ENCODE data around the gene PCDH9. TPM values are rescaled to one million over a fixed set of nuclear protein-coding genes. Genes with fewer than 3 reads are reported as not detected.
"Not testable (repeated sequence)": the region's sequence is repeated elsewhere in the genome, so short reads cannot be mapped to it uniquely, and the experiment has no call there.

The PCDH9 gene
- total RNA-seq, 1 donor from 2014 or later = 19.0 TPM

DNA sequence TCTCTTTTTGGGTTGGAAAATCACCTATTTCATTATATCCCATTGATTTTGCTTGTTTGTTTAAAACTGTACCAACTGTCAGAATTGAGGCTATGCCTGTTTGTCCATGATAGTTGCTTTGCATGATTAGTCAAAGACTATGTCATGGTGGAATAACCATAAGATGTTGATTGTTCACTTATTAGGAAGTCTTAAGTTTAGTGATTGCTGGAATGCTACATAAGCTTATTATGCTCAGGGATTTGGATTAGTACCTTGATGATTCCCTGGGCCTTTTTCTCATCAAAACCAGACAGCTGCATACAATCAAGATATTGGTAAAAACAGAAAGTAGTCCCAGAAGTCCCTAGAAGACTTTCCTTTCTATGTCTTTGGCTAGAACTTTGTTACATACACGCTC is 954.7 kb downstream of the PCDH9 start:
- DNase-seq (ENCODE audit: low spot score) = no peak

DNA sequence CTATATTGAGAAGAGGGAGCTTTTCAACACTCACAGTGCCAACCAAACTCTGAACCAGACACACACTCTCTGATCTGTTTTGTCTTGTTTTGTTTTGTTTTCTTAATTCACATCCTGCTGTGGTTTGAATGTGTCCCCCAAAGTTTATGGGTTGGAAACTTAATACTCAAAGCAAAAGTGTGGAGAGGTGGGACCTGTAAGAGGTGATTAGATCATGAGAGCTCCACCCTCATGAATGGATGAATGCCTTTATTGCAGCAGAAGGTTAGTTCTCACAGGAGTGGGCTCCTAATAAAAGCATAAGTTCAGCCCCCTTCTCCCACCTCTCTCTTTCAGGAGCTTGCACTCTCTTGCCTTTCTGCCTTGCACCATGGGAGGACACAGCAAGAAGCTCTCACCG is 957.1 kb downstream of the PCDH9 start:
- DNase-seq (ENCODE audit: low spot score) = no peak

DNA sequence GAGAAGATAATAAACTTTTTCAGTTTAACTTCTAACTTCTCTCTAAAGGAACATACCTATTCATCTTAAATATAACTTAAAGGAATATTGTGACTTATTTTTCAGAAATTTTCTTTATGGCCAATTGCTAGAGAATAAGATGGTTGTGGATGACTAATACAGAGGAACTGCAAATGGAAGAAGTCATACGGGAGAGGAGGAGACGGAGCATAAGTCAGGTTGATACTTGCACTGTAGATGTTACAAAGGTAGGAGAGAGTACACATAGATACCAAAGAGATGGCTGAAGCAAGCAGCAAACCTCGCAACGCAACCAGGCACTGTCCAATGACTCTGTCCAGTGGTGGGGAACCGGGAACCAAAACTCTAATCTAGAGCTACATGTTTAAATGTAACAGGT is 963.4 kb downstream of the PCDH9 start:
- DNase-seq (ENCODE audit: low spot score) = no peak

DNA sequence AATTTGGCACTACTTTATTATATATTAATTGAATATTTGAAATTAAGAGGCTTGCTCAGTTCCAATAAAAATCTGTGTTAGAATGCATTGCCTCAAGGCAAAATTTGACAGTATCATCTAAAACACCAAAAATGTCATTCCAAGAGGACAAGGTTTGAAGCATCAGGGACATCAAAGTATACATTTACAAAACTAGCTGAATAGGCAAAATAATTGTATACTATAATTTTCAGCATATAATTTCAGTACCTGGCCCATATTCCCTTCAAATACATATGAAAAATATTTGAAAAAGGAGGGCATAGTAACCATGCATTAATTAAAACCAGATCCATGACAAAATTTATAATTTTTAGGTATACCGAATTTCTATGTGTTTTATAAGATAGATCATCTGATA is 963.8 kb downstream of the PCDH9 start:
- no peak for DNase-seq (ENCODE audit: low spot score)

DNA sequence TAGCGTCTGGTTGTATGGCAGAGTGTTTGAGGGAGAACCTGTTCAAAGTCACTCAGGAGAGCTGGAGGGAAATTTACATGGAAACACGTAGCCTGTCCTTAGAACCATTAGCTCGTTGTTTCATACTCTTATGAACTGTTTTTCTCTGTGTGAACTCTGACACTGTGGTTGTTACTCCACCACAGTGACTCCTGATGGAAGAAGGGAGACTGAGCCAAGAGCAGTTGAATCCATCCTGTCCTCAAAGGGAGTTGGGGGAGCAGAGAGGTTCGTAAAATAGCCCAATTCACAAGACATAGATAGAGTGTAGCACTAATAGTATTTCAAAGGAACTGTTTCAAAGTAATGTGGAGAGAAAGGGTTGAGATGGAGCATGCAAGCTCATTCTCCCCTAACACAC is 964.8 kb downstream of the PCDH9 start:
- no peak for DNase-seq (ENCODE audit: low spot score)

DNA sequence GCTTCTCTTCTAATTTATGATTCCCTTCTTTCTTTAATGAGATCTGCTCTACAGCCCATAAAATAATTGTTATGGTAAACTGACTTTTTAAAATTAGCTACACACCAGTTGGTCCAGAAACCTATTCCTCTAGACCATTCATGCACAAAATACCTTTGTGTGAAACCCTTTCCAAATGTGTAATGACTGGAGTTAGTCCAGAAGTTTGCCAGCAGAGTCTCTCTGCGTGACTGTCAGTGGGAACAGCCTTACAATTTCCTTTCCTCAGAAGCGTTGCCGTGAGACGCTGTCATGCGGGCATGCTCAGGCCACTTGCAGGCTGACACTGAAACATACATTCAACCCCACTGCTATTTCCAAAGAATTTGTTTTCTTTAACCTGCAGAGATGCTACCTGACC is 965.2 kb downstream of the PCDH9 start:
- no peak for DNase-seq (ENCODE audit: low spot score)

DNA sequence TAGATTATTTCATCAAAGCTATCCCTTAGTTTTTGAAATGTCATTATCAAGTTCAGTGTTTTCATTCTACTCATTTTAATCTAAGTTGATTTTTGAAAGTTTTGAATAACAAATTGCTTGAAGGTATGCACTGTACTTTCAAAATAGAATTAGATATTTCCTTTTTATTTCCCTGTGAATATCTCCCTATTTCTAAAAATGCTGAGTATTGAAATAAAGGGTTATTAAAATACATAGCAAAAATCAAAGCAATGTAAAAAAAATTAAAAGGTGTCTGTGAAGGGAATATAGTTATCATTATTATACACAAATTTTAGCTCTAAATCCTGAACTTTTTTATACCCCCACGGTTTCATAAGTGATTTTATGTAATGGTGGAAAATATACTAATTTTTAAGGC is 967.8 kb downstream of the PCDH9 start:
- no peak for DNase-seq (ENCODE audit: low spot score)

DNA sequence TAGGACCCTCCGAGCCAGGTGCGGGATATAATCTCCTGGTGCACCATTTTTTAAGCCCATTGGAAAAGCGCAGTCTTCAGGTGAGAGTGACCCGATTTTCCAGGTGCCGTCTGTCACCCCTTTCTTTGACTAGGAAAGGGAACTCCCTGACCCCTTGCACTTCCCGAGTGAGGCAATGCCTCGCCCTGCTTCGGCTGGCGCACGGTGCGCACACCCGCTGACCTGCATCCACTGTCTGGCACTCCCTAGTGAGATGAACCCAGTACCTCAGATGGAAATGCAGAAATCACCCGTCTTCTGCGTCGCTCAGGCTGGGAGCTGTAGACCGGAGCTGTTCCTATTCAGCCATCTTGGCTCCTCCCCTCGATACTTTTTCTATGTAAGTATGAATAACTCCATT is 970.7 kb downstream of the PCDH9 start:
- not testable (repeated sequence) for DNase-seq (ENCODE audit: low spot score)
